ENCODE measurements around the gene SLC66A3.

The SLC66A3 gene

GRCh38 chr2:11187731-11188130, 32.5 kb downstream of the SLC66A3 start:
- Histone ChIP-seq H3K36me3 (ENCODE audit: control insufficient read depth, insufficient read depth, low read length) (0 out of 2 replicates have a peak, but pooled peaks cover 1% of the 10 kb centered on the region), H3K27me3 (replicated peaks; ENCODE audit: control insufficient read depth, insufficient read depth, low read length) (no peaks in the 10 kb centered on the region), H3K4me3 (replicated peaks; ENCODE audit: low read depth, low read length) (no peak overlapping the region)
- no peak for TF ChIP-seq CTCF (IDR thresholded peaks at IDR 0.05; ENCODE audit: insufficient read depth, low read length, poor library complexity, severe bottlenecking)
- no peak for DNase-seq (ENCODE audit: extremely low read depth, insufficient read length)

GRCh38 chr2:11196246-11196645, 41.0 kb downstream of the SLC66A3 start:
- no peak overlapping the region for H3K4me3 ChIP-seq (replicated peaks; ENCODE audit: low read depth, low read length)
- DNase-seq (ENCODE audit: extremely low read depth, insufficient read length), result no peak
- H3K36me3 ChIP-seq (ENCODE audit: control insufficient read depth, insufficient read depth, low read length), result no peaks in the 10 kb centered on the region; the same call in 1 of the 2 replicates
- no peaks in the 10 kb centered on the region for H3K27me3 ChIP-seq (replicated peaks; ENCODE audit: control insufficient read depth, insufficient read depth, low read length)
- TF ChIP-seq CTCF (IDR thresholded peaks at IDR 0.05; ENCODE audit: insufficient read depth, low read length, poor library complexity, severe bottlenecking), result no peak

- no peak for TF ChIP-seq CTCF (IDR thresholded peaks at IDR 0.05; ENCODE audit: insufficient read depth, low read length, poor library complexity, severe bottlenecking)
- no peak overlapping the region for H3K4me3 ChIP-seq (replicated peaks; ENCODE audit: low read depth, low read length)
- no peaks in the 10 kb centered on the region for H3K27me3 ChIP-seq (replicated peaks; ENCODE audit: control insufficient read depth, insufficient read depth, low read length)
- DNase-seq (ENCODE audit: extremely low read depth, insufficient read length), result no peak
- no peaks in the 10 kb centered on the region for H3K36me3 ChIP-seq (ENCODE audit: control insufficient read depth, insufficient read depth, low read length)
Measured at GRCh38 chr2:11200651-11201050, 45.4 kb downstream of the SLC66A3 start.

GRCh38 chr2:11201969-11202368, 46.7 kb downstream of the SLC66A3 start:
- no peak for DNase-seq (ENCODE audit: extremely low read depth, insufficient read length)
- TF ChIP-seq CTCF (IDR thresholded peaks at IDR 0.05; ENCODE audit: insufficient read depth, low read length, poor library complexity, severe bottlenecking), result no peak
- no peaks in the 10 kb centered on the region for H3K36me3 ChIP-seq (ENCODE audit: control insufficient read depth, insufficient read depth, low read length)

GRCh38 chr2:11203480-11203879, 48.2 kb downstream of the SLC66A3 start:
- TF ChIP-seq CTCF (IDR thresholded peaks at IDR 0.05; ENCODE audit: insufficient read depth, low read length, poor library complexity, severe bottlenecking), result no peak
- DNase-seq (ENCODE audit: extremely low read depth, insufficient read length), result peak; percentile 17
- Histone ChIP-seq H3K27me3 (replicated peaks; ENCODE audit: control insufficient read depth, insufficient read depth, low read length) (no peaks in the 10 kb centered on the region), H3K4me3 (replicated peaks; ENCODE audit: low read depth, low read length) (no peak overlapping the region), H3K36me3 (ENCODE audit: control insufficient read depth, insufficient read depth, low read length) (no peaks in the 10 kb centered on the region)

More at GRCh38 chr2:11201969-11202368, 46.7 kb downstream of the SLC66A3 start:
- no peak overlapping the region for H3K4me3 ChIP-seq (replicated peaks; ENCODE audit: low read depth, low read length)
- no peaks in the 10 kb centered on the region for H3K27me3 ChIP-seq (replicated peaks; ENCODE audit: control insufficient read depth, insufficient read depth, low read length)

GRCh38 chr2:11208083-11208482, 52.8 kb downstream of the SLC66A3 start:
- H3K4me3 ChIP-seq (replicated peaks; ENCODE audit: low read depth, low read length), result no peak overlapping the region
- TF ChIP-seq CTCF (IDR thresholded peaks at IDR 0.05; ENCODE audit: insufficient read depth, low read length, poor library complexity, severe bottlenecking), result no peak
- no peaks in the 10 kb centered on the region for H3K27me3 ChIP-seq (replicated peaks; ENCODE audit: control insufficient read depth, insufficient read depth, low read length)
- no peaks in the 10 kb centered on the region for H3K36me3 ChIP-seq (ENCODE audit: control insufficient read depth, insufficient read depth, low read length)
- no peak for DNase-seq (ENCODE audit: extremely low read depth, insufficient read length)

Measured in GM06990 (cell line).